HG02884 (cell line): ENCODE results near the gene ARFRP1.
"Not testable (repeated sequence)": the region's sequence is repeated elsewhere in the genome, so short reads cannot be mapped to it uniquely, and the experiment has no call there.

Experiments used
- ATAC-seq: cut with Tn5 transposase; IDR thresholded peaks from one replicate; pipeline ENCODE4 v1.9.1; 2021; ENCODE audit warnings: mild to moderate bottlenecking, moderate library complexity; ENCODE audit not compliant: unreplicated experiment

The ARFRP1 gene

GRCh38 chr20:63733579-63734081 lies 25.9 kb upstream of the ARFRP1 start:
- ATAC-seq = no peak

- ATAC-seq = no peak
Observed at GRCh38 chr20:63733117-63733516, 25.3 kb upstream of the ARFRP1 start.

DNA sequence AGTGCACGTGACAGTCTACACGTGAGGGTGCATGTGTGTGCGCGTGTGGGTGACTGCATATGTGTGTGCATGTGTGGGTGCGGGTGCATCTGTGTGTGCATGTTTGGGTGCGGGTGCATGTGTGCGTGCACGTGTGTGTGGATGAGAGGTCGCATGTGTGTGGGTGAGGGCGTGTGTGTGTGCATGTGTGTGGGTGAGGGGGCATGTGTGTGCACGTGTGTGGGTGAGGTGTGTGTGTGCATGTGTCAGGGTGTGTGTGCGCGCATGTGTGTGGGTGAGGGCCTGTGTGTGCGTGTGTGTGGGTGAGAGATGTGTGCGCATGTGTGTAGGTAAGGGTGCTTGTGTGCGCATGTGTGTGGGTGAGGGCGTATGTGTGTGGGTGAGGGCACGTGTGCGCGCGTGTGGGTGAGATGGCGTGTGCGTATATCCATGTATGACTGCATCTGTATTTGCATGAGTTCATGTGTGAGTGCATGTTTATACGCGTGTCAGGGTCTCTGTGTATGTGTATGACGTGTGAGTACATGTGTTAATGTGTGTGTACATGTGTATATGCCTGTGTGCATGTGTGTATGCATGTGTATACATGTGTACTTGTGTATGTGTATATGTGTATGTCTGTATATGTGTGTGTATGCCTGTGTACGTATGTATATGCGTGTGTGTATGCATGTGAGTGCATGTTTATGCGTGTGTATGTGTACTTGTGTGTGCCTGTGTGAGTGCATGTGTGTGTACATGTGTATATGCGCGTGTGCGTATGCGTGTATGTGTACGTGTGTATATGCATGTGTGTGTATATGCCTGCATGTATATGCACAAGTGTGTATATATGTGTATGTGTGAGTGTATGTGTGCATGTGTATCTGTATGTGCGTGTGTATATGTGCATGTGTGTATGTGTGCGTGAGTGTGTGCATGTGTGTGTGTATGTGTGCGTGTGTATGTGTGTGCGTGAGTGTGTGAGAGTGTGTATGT lies 24.6 kb upstream of the ARFRP1 start:
- no peak for ATAC-seq

DNA sequence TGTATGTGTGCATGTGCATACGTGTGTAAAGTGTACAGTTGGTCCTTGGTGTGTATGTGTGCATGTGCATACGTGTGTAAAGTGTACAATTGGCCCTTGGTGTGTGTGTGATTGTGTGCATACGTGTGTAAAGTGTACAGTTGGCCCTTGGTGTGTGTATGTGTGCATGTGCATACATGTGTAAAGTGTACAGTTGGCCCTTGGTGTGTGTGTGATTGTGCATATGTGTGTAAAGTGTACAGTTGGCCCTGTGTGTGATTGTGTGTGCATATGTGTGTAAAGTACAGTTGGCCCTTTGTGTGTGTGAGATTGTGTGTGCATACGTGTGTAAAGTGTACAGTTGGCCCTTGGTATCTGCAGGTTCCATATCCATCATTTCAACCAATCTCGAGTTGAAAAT lies 23.6 kb upstream of the ARFRP1 start:
- ATAC-seq = no peak

- ATAC-seq = not testable (repeated sequence)
Observed at GRCh38 chr20:63730189-63730733, 22.5 kb upstream of the ARFRP1 start.

GRCh38 chr20:63722967-63723622 lies 15.3 kb upstream of the ARFRP1 start:
- ATAC-seq = not testable (repeated sequence)

DNA sequence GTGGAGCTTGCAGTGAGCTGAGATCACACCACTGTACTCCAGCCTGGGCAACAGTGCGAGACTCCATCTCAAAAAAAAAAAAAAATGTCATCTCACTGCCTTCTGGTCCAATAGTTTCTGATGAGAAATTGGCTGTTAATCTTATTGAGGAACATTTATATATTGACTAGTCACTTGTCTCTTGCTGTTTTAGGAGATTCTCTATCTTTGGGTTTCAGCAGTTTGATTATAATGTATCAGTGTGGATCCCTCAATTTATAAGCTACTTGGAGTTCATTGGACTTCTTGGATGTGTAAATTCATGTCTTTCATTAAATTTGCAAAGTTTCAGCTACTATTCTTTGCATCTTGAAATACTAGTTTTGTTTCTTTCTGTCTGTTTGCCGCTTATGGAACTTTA lies 11.2 kb upstream of the ARFRP1 start:
- no peak for ATAC-seq

DNA sequence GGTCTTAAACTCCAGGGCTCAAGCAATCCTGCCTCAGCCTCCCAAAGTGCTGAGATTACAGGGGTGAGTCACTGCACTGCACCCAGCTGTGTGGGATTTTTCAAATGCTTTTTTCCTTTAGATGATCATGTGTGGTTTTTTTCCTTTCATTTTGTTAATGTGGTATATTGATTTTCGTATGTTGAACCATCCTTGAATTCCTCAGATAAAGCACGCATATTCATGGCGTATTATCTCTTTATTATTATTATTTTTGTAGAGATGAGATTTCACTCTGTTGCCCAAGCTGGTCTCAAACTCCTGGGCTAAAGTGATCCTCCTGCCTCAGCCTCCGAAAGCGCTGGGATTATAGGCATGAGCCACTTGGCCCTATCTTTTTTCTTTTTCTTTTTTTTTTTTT lies 7.1 kb upstream of the ARFRP1 start:
- ATAC-seq = no peak

DNA sequence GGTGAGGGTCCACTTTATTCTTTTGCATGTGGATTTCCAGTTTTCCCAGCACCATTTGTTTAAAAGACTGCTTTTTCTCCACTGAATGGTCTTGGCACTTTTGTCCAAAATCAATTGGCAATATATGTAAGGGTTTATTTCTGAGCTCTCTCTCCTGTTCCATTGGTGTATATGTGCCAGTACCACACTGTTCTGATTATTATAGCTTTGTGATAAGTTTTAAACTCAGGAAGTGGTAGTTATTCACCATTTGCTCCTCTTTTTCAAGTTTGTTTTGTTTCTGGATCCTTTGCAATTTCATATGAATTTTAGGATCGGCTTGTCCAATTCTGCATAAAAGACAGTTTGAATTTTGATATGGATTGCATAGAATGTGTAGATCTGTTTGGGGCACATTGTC lies 4.4 kb upstream of the ARFRP1 start:
- ATAC-seq = no peak

DNA sequence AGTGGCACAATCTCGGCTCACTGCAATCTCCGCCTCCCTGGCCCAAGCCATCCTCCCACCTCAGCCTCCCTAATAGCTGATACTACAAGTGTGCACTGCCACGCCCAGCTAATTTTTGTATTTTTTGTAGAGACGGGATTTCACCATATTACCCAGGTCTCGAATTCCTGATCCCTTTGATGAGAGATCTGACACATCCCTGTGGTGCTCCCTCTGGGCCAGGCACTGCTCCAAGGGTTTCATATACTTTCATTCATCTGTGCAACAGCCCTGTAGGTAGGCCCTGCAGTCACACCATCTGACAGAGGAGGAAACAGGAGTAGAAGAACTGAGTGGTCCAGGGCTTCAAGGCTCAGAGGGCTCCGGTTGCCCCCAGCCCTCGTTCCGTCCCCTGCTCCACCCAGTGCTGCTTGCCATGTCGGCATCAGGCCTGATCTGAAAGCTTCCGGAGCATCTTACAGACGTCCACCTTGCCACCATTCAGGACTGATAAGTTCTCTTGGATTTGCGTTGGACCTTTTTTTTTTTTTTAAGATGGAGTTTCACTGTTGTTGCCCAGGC lies 3.4 kb upstream of the ARFRP1 start:
- no peak for ATAC-seq

DNA sequence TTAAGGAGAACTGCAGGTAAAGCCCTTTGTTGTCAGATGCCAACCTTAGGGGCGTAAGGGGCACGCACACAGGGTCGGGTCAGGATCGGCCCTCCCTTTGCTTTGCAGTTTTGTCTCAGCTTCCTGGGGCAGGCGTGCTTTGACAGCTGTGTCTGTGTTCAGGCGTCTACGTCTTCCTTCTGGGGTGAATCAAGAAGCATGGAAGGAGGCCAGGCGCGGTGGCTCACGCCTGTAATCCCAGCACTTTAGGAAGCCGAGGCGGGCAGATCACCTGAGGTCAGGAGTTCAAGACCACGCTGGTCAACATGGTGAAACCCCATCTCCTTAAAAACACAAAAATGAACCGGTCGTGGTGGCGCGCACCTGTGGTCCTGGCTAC lies 1.4 kb upstream of the ARFRP1 start:
- ATAC-seq = no peak

GRCh38 chr20:63708301-63709148 lies 749 bp upstream of the ARFRP1 start:
- no peak for ATAC-seq

DNA sequence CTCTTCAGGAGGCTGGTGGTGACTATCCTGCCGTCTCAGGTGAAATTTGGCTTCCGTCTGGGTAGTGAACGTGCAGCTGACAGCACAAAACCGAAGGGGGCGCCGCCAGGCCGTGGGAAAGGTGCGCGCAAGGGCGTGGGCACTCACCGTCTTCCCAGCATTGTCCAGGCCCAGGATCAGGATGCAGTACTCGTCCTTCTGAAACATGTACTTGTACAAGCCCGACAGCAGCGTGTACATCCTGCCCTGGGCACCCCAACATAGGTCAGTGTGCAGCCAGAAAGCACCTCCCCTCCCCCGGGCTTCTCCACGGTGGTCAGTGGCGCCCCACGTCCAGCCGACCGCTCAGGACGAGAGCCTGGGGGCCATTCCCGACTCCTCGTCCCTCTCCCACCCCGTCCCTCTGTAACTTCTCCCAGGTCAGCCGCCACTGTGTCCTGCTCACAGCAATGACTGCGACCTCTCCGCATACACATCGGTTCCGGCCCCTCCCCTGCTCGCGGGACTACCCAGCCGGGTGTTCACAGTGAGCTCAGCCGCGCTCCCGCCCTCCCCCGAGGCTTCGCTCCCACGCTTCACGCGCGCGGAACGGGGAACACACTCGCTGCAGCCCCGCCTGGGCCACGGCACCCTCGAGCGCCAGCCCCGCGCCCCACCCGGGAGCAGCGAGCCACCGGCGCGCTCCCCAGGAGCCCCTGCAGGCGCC lies 771 bp downstream of the ARFRP1 start:
- ATAC-seq = peak; percentile 22

- ATAC-seq = no peak
Observed at GRCh38 chr20:63706027-63706695, 1.6 kb downstream of the ARFRP1 start.

DNA sequence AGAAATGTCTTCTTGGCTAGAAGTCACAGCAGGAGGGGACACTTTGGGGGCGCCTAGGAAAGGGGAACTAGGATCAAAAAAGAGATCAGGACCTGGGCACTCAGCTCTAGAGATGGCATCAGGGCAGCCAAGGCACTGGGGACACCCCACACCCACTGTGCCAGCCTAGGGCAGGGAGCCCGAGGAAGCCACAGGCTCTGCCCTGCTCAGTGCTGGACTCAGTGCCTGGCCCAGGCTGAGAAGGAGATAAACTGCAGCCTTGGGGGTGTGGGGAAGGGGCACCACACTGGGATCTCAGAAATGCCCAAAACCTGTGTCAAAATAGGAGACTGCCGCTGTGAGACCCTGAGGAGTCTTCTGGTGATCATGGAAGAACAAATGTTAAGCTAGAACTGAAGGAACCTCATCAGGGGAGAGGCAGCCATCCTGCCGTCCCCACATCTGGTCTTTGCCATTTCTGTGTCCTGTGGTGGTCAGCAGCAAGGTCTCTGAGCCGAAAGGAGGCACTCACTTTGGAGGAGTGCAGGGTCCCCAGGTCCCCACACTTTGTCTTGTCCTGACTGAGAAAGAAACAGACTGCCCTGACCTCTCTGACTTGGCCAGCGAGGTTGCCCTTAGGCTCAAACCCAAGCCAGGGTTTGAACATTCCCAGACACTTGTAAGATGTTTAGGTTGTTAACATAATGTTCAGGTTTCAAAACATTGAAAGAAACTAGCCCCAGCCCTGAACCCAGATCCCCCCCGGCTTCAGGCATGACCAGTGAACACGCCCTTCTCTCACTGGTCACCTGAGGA lies 2.3 kb downstream of the ARFRP1 start:
- no peak for ATAC-seq

DNA sequence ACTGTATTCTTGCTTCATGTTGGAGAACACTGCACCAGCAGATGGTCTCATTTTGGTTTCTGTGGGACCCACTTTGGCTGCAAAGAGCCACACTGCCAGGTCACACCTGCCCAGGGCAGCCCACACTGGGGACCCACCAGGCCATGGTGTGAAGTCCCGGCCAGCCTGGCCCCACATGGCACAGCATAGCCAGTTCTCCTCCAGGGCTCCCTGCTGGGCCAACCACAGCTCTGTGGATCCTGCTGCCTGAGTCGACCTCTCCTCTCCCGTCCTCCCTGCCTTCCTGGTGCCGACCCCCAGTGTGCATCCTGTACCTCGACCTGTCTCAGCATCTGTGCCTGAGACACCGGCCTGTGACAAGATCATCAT lies 3.0 kb downstream of the ARFRP1 start:
- no peak for ATAC-seq

GRCh38 chr20:63703976-63704748 lies 3.6 kb downstream of the ARFRP1 start:
- no peak for ATAC-seq

- ATAC-seq = no peak
Observed at GRCh38 chr20:63703471-63703975, 4.3 kb downstream of the ARFRP1 start.
